Neural progenitor cell (in vitro differentiated cells): Measurements from ENCODE around the gene CDH2. TPM values are rescaled to one million over a fixed set of nuclear protein-coding genes. Genes with fewer than 3 reads are reported as not detected.
A peak's percentile ranks its signal among the peaks of the same experiment; 100 is the strongest.

Experiments
- DNase-seq: peaks from one replicate; pipeline ENCODE4 v3.0.0-alpha.2; 2016; ENCODE audit warnings: low spot score
- H2AFZ ChIP-seq: fragments of 200-600 bp; sonication (generic); replicated peaks from 2 replicates; pipeline ENCODE4 v1.6.1; 2016; ENCODE audit warnings: antibody characterized with exemption
- H3F3A ChIP-seq: fragments of 200-600 bp; sonication (generic); 2 replicates; pipeline ENCODE4 v1.6.1; 2016; ENCODE audit warnings: antibody characterized with exemption, low read depth
- H3K27ac ChIP-seq: fragments of 200-600 bp; sonication (generic); 2 replicates; pipeline ENCODE4 v1.5.1; 2016; ENCODE audit warnings: mild to moderate bottlenecking
- H3K27me3 ChIP-seq: fragments of 200-600 bp; sonication (generic); 2 replicates; pipeline ENCODE4 v1.6.1; 2016; ENCODE audit warnings: mild to moderate bottlenecking, moderate library complexity
- H3K36me3 ChIP-seq: fragments of 200-600 bp; sonication (generic); 2 replicates; pipeline ENCODE4 v1.5.1; 2016
- H3K4me1 ChIP-seq: fragments of 200-600 bp; sonication (generic); 2 replicates; pipeline ENCODE4 v1.6.1; 2016; ENCODE audit warnings: mixed run types
- H3K4me2 ChIP-seq: fragments of 200-600 bp; sonication (generic); 2 replicates; pipeline ENCODE4 v1.6.1; 2016
- H3K4me3 ChIP-seq: fragments of 200-600 bp; sonication (generic); 2 replicates; pipeline ENCODE4 v1.5.1; 2016
- H3K79me2 ChIP-seq: fragments of 200-600 bp; sonication (generic); 2 replicates; pipeline ENCODE4 v1.6.1; 2016; ENCODE audit warnings: low read depth
- H3K9ac ChIP-seq: fragments of 200-600 bp; sonication (generic); 2 replicates; pipeline ENCODE4 v1.6.1; 2016
- H3K9me3 ChIP-seq: fragments of 200-600 bp; sonication (generic); 2 replicates; pipeline ENCODE4 v1.5.1; 2016; ENCODE audit warnings: low read depth
- H4K20me1 ChIP-seq: fragments of 200-600 bp; sonication (generic); 2 replicates; pipeline ENCODE4 v1.6.1; 2016; ENCODE audit warnings: low read depth
- H3K27ac Mint-ChIP-seq: 3 replicates; pipeline ENCODE4 v1.8.0; 2021; ENCODE audit warnings: mixed read lengths
- H3K27me3 Mint-ChIP-seq: 2 replicates; pipeline ENCODE4 v1.8.0; 2022; ENCODE audit warnings: low read depth, mild to moderate bottlenecking, inconsistent platforms, moderate library complexity, mixed read lengths; ENCODE audit not compliant: insufficient read depth
- H3K36me3 Mint-ChIP-seq: 3 replicates; pipeline ENCODE4 v1.8.0; 2021; ENCODE audit warnings: mixed read lengths
- H3K4me1 Mint-ChIP-seq: 3 replicates; pipeline ENCODE4 v1.8.0; 2021; ENCODE audit warnings: mixed read lengths
- H3K4me3 Mint-ChIP-seq: 3 replicates; pipeline ENCODE4 v1.8.0; 2021; ENCODE audit warnings: mild to moderate bottlenecking, moderate library complexity, mixed read lengths
- H3K9me3 Mint-ChIP-seq: 3 replicates; pipeline ENCODE4 v1.8.0; 2020; ENCODE audit warnings: mixed read lengths
- EZH2 ChIP-seq: fragments of 200-600 bp; sonication (generic); IDR thresholded peaks from 2 replicates; pipeline ENCODE4 v1.6.1; 2017; ENCODE audit warnings: antibody characterized with exemption, mild to moderate bottlenecking, moderate library complexity
- EZH2phosphoT487 ChIP-seq: fragments of 200-600 bp; sonication (generic); IDR thresholded peaks from 2 replicates; pipeline ENCODE4 v1.6.1; 2017; ENCODE audit warnings: antibody characterized with exemption
- total RNA-seq: library from RNA; depleted of rRNA; stranded (reverse); fragments of >200 nt; gene quantifications from 2 replicates; pipeline ENCODE4 v1.2.3, GENCODE V29; 2015; ENCODE audit warnings: low replicate concordance
- TF ChIP-seq, protein P1 (sequence below): fragments of 200-600 bp; sonication (generic); IDR thresholded peaks from 2 replicates; pipeline ENCODE4 v1.5.1; 2017; ENCODE audit warnings: antibody characterized with exemption, mild to moderate bottlenecking

CDH2 gene
- total RNA-seq, 1 donor from 2014 or later = 459 TPM

DNA sequence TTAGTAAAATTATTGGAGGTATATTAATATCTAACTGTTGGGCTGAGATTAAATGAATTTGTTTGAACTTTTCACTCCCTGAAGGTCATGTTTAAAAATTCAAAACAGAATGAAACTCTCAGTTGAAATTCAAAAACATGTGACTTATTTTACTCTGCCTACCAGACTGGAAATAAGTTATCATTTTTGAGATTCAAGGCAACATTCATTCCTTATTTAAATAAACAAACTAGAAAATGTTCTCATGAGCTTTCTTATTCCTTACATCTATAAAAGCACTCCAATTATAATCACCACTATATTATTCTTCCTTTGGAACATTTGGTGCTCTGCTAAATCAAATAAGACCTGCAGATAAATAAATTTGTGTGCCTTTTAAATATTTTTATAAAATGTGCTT, 217.8 kb downstream of the CDH2 start:
- Mint-ChIP-seq H3K27me3 (peaks cover 2% of the 10 kb centered on the region), H3K9me3 (no peaks in the 10 kb centered on the region), H3K36me3 (peaks cover 78% of the 10 kb centered on the region), H3K4me1 (peaks cover 16% of the 10 kb centered on the region), H3K4me3 (no peak overlapping the region), H3K27ac (no peak overlapping the region)
- Histone ChIP-seq H3K27me3 (no peaks in the 10 kb centered on the region), H3F3A (peaks cover 9% of the 10 kb centered on the region), H3K79me2 (peaks cover 8% of the 10 kb centered on the region), H3K36me3 (peaks cover 42% of the 10 kb centered on the region), H3K9ac (no peak overlapping the region), H3K4me1 (peaks cover 16% of the 10 kb centered on the region), H3K27ac (no peak overlapping the region), H3K9me3 (no peaks in the 10 kb centered on the region), H4K20me1 (no peaks in the 10 kb centered on the region), H3K4me3 (no peak overlapping the region), H3K4me2 (no peak overlapping the region), H2AFZ (no peak overlapping the region)
- TF ChIP-seq EZH2 (no peak), EZH2phosphoT487 (no peak)
- TF ChIP-seq, protein P1, sequence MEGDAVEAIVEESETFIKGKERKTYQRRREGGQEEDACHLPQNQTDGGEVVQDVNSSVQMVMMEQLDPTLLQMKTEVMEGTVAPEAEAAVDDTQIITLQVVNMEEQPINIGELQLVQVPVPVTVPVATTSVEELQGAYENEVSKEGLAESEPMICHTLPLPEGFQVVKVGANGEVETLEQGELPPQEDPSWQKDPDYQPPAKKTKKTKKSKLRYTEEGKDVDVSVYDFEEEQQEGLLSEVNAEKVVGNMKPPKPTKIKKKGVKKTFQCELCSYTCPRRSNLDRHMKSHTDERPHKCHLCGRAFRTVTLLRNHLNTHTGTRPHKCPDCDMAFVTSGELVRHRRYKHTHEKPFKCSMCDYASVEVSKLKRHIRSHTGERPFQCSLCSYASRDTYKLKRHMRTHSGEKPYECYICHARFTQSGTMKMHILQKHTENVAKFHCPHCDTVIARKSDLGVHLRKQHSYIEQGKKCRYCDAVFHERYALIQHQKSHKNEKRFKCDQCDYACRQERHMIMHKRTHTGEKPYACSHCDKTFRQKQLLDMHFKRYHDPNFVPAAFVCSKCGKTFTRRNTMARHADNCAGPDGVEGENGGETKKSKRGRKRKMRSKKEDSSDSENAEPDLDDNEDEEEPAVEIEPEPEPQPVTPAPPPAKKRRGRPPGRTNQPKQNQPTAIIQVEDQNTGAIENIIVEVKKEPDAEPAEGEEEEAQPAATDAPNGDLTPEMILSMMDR = no peak
- no peak for DNase-seq

DNA sequence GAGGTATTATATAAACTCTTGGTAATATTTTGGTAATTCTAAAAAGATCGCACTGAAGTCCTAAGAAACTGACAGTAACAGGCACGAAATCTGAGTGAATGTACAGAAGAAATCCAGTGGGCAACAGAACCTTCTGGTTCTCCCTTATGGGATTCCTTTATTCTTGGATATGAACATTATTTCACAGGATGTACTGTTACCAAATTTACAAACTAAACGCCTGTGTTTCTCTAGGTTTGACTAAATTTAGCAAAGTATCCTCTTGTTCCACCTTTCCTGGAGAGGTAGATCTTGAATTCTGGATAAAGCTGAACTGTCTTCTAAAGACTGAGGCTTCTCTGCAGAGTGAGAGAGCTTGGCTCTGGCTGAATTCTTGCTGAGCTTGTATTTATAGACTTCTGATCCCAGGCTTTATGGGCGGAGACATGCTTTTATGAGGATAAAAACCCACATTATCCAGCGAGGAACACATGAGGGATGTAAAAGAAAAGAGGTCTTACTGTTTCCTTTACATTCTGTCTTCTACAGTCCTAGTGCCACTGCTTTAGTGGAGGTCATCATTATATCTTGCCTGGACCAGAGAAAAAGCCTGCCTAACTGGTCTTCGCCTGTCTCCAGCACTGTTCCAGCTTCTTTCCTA, 220.8 kb downstream of the CDH2 start:
- Histone ChIP-seq H3F3A (peaks cover 23% of the 10 kb centered on the region), H4K20me1 (no peaks in the 10 kb centered on the region), H3K9me3 (no peaks in the 10 kb centered on the region), H3K79me2 (peaks cover 4% of the 10 kb centered on the region), H3K27me3 (no peaks in the 10 kb centered on the region), H3K4me3 (no peak overlapping the region), H3K4me1 (peaks cover 16% of the 10 kb centered on the region), H3K9ac (no peak overlapping the region), H3K27ac (peak overlapping the region; percentile 2), H3K4me2 (no peak overlapping the region), H3K36me3 (peaks cover 48% of the 10 kb centered on the region), H2AFZ (no peak overlapping the region)
- no peaks in the 10 kb centered on the region for H3K9me3 Mint-ChIP-seq
- DNase-seq = no peak
- TF ChIP-seq EZH2phosphoT487 (no peak), EZH2 (no peak)
- TF ChIP-seq, protein P1 = no peak
- peaks cover 2% of the 10 kb centered on the region for H3K27me3 Mint-ChIP-seq
- H3K27ac Mint-ChIP-seq = peak overlapping the region; percentile 64
- peaks cover 35% of the 10 kb centered on the region for H3K4me1 Mint-ChIP-seq
- peaks cover 71% of the 10 kb centered on the region for H3K36me3 Mint-ChIP-seq
- no peak overlapping the region for H3K4me3 Mint-ChIP-seq

DNA sequence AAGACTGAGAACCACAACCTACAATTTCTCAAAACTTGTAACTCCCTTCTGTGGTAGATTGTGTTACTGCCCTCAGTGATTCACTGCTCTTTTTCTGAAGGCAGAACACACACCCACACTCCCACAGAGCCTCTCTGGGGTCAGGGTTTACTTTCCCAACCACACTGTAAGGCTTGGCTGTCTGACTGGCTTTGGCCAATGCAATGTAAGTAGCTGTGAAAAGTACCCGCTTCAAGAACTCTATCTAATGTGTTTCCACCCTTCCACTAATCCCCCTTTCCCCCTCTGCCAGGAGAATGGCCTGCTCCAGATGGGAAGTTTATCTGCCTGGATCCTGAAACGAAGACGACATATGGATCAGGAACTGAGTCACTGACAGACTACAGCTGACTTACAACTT, 222.7 kb downstream of the CDH2 start:
- Histone ChIP-seq H3K27ac (no peak overlapping the region), H3K9me3 (no peaks in the 10 kb centered on the region), H3F3A (peaks cover 42% of the 10 kb centered on the region), H3K4me3 (no peak overlapping the region), H3K79me2 (peaks cover 4% of the 10 kb centered on the region), H2AFZ (no peak overlapping the region), H3K4me1 (peaks cover 16% of the 10 kb centered on the region), H3K27me3 (no peaks in the 10 kb centered on the region), H4K20me1 (no peaks in the 10 kb centered on the region), H3K36me3 (peaks cover 38% of the 10 kb centered on the region), H3K9ac (no peak overlapping the region), H3K4me2 (no peak overlapping the region)
- DNase-seq = peak; percentile 22
- Mint-ChIP-seq H3K36me3 (peaks cover 60% of the 10 kb centered on the region), H3K4me3 (no peak overlapping the region), H3K27me3 (peaks cover 2% of the 10 kb centered on the region), H3K27ac (peak overlapping the region; percentile 91), H3K9me3 (no peaks in the 10 kb centered on the region), H3K4me1 (peaks cover 46% of the 10 kb centered on the region)
- no peak for TF ChIP-seq EZH2phosphoT487
- no peak for TF ChIP-seq EZH2
- TF ChIP-seq, protein P1 = no peak
